Measurements from ENCODE around the gene CRACR2B. TPM values are rescaled to one million over a fixed set of nuclear protein-coding genes. Genes with fewer than 3 reads are reported as not detected.

Gene CRACR2B
- total and polyA plus RNA-seq, 2 of the 13 experiments (the other 11 are each of a cell fraction or from before 2014, with no cell fraction given), result 14.9 to 21.0 TPM

DNA sequence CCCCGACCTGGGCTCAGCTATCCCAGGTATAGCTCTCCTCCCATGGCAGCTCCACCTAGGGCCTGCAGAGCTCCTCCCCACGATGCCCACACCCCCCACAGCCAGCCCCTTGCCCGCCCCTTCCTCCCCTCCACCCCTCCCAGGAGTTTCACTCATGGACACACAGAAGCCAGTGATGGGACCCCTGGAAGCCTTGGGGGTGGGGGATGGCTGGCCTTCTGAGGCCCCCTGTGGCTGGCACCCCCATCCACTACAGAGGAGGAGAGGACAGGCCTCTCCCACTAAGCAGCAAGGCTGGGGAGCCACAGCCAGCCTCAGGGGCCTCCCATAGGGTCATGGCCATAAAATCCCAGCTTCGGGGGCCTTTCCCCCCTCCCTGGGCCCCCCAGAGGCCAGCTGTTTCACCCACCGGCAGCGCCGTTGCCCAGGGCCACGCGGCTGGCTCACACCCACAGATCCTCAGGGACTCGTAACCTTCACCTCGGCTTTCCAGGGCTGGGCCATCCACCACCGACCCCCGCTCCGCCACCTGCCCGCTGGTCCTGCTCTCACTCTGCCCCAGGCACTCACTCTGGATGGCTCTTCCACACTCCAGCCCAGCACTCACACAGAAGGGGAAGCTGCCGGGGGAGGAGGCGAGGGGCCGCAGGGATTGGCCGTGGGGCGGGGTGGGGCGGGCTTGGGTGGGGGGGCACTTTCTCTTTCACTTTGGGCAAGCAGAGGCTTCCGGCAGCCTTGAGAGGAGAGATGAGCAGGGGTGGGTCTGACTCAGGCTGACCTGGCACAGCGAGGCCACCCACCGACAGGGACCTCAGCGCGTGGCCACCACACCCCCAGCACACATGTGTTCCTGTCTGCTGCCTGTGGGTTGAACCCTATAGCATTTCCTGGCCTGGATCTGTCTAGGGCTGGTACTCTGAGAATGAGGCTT lies 31.8 kb upstream of the CRACR2B start (continued):
- TF ChIP-seq, protein P1, sequence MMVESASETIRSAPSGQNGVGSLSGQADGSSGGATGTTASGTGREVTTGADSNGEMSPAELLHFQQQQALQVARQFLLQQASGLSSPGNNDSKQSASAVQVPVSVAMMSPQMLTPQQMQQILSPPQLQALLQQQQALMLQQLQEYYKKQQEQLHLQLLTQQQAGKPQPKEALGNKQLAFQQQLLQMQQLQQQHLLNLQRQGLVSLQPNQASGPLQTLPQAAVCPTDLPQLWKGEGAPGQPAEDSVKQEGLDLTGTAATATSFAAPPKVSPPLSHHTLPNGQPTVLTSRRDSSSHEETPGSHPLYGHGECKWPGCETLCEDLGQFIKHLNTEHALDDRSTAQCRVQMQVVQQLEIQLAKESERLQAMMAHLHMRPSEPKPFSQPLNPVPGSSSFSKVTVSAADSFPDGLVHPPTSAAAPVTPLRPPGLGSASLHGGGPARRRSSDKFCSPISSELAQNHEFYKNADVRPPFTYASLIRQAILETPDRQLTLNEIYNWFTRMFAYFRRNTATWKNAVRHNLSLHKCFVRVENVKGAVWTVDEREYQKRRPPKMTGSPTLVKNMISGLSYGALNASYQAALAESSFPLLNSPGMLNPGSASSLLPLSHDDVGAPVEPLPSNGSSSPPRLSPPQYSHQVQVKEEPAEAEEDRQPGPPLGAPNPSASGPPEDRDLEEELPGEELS (CRISPR knock-in tag; IDR thresholded peaks at IDR 0.05), result no peak
- TF ChIP-seq NFYC (CRISPR knock-in tag; IDR thresholded peaks at IDR 0.05) (0 out of 2 replicates have a peak, but pooled peaks have one; percentile 28), ZNF383 (CRISPR knock-in tag; IDR thresholded peaks at IDR 0.05; ENCODE audit: borderline replicate concordance) (no peak), LCORL (IDR thresholded peaks at IDR 0.05) (no peak), LCORL (CRISPR knock-in tag; IDR thresholded peaks at IDR 0.05) (0 out of 2 replicates have a peak, but pooled peaks have one; percentile 0), KDM3A (CRISPR knock-in tag; IDR thresholded peaks at IDR 0.05; ENCODE audit: low read depth) (no peak), ARHGAP35 (CRISPR knock-in tag; IDR thresholded peaks at IDR 0.05; ENCODE audit: borderline replicate concordance) (no peak), ZSCAN22 (CRISPR knock-in tag; IDR thresholded peaks at IDR 0.05) (no peak), ZNF441 (CRISPR knock-in tag; IDR thresholded peaks at IDR 0.05; ENCODE audit: borderline replicate concordance) (no peak), HNRNPLL (IDR thresholded peaks at IDR 0.05; ENCODE audit: low read depth, low read length, poor library complexity, severe bottlenecking) (peak; percentile 26), SCMH1 (CRISPR knock-in tag; IDR thresholded peaks at IDR 0.05; ENCODE audit: borderline replicate concordance) (no peak), ERF (CRISPR knock-in tag; IDR thresholded peaks at IDR 0.05) (0 out of 2 replicates have a peak, but pooled peaks have one; percentile 24), ZNF644 (CRISPR knock-in tag; IDR thresholded peaks at IDR 0.05; ENCODE audit: low read depth) (no peak), JARID2 (CRISPR knock-in tag; IDR thresholded peaks at IDR 0.05; ENCODE audit: insufficient replicate concordance) (no peak), SKI (IDR thresholded peaks at IDR 0.05; ENCODE audit: partially characterized antibody) (peak; percentile 39), SMAD9 (CRISPR knock-in tag; IDR thresholded peaks at IDR 0.05) (0 out of 2 replicates have a peak, but pooled peaks have one; percentile 71), EZH2 (conservative IDR thresholded peaks at IDR 0.05; ENCODE audit: low read depth, low read length) (no peak), NFRKB (IDR thresholded peaks at IDR 0.05) (no peak), ZNF788 (CRISPR knock-in tag; IDR thresholded peaks at IDR 0.05; ENCODE audit: borderline replicate concordance) (peak; percentile 39; the same call in 1 of the 2 replicates), MTA1 (CRISPR knock-in tag; IDR thresholded peaks at IDR 0.05; ENCODE audit: borderline replicate concordance) (peak; percentile 2; the same call in 1 of the 2 replicates)
- TF ChIP-seq, protein P2, sequence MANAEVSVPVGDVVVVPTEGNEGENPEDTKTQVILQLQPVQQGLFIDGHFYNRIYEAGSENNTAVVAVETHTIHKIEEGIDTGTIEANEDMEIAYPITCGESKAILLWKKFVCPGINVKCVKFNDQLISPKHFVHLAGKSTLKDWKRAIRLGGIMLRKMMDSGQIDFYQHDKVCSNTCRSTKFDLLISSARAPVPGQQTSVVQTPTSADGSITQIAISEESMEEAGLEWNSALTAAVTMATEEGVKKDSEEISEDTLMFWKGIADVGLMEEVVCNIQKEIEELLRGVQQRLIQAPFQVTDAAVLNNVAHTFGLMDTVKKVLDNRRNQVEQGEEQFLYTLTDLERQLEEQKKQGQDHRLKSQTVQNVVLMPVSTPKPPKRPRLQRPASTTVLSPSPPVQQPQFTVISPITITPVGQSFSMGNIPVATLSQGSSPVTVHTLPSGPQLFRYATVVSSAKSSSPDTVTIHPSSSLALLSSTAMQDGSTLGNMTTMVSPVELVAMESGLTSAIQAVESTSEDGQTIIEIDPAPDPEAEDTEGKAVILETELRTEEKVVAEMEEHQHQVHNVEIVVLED (CRISPR knock-in tag; IDR thresholded peaks at IDR 0.05; ENCODE audit: borderline replicate concordance), result no peak
- TF ChIP-seq, protein P3, sequence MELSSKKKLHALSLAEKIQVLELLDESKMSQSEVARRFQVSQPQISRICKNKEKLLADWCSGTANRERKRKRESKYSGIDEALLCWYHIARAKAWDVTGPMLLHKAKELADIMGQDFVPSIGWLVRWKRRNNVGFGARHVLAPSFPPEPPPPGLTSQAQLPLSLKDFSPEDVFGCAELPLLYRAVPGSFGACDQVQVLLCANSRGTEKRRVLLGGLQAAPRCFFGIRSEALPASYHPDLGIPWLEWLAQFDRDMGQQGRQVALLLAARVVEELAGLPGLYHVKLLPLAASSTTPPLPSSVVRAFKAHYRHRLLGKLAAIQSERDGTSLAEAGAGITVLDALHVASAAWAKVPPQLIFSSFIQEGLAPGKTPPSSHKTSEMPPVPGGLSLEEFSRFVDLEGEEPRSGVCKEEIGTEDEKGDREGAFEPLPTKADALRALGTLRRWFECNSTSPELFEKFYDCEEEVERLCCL (CRISPR knock-in tag; IDR thresholded peaks at IDR 0.05; ENCODE audit: borderline replicate concordance), result no peak
- TF ChIP-seq, protein P4, sequence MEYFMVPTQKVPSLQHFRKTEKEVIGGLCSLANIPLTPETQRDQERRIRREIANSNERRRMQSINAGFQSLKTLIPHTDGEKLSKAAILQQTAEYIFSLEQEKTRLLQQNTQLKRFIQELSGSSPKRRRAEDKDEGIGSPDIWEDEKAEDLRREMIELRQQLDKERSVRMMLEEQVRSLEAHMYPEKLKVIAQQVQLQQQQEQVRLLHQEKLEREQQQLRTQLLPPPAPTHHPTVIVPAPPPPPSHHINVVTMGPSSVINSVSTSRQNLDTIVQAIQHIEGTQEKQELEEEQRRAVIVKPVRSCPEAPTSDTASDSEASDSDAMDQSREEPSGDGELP (IDR thresholded peaks at IDR 0.05; ENCODE audit: borderline replicate concordance, low read depth), result no peak

Data from HepG2 (cell line).